HEK293 (cell line): ENCODE data around the gene SPIC.

Experiments used
- CTCF ChIA-PET: fragments of 350-600 bp; formaldehyde crosslinking; extraction: SDS; loops from one replicate; lab custom pipeline; 2021; ENCODE audit warnings: antibody characterized with exemption; lab: Yijun Ruan, JAX
- POLR2A ChIA-PET: fragments of 300-600 bp; formaldehyde crosslinking; extraction: SDS; loops from one replicate; lab custom pipeline; 2020; ENCODE audit warnings: antibody characterized with exemption, inconsistent platforms; lab: Yijun Ruan, JAX
- H3K27ac ChIP-seq: fragments of 200-500 bp; sonication (Bioruptor generic); 2 replicates; pipeline ENCODE4 v1.5.1; 2014; ENCODE audit warnings: low read depth, low read length, control low read depth, inconsistent platforms; ENCODE audit errors: extremely low read depth
- H3K36me3 ChIP-seq, 2 experiments: fragments of 200-500 bp in 1 of 2; sonication (Bioruptor generic) in 1 of 2; 1 replicate in 1 of 2; 2 replicates in 1 of 2; pipeline ENCODE4 v1.5.1; 2014 to 2017; ENCODE audit warnings: inconsistent platforms in 2 of 2, low read length in 2 of 2; ENCODE audit not compliant: control insufficient read depth in 2 of 2, insufficient read depth in 1 of 2
- H3K4me1 ChIP-seq: fragments of 200-500 bp; sonication (Bioruptor generic); 2 replicates; pipeline ENCODE4 v1.5.1; 2014; ENCODE audit warnings: mild to moderate bottlenecking, low read length, inconsistent platforms; ENCODE audit not compliant: control insufficient read depth, insufficient read depth
- H3K4me3 ChIP-seq: 2 replicates; pipeline ENCODE4 v1.5.1; 2011; ENCODE audit warnings: low read depth, mild to moderate bottlenecking, control low read depth, low read length, moderate library complexity
- H3K9me3 ChIP-seq: fragments of 200-500 bp; sonication (Bioruptor generic); 2 replicates; pipeline ENCODE4 v1.5.1; 2014; ENCODE audit warnings: low read depth, low read length, inconsistent platforms; ENCODE audit not compliant: control insufficient read depth, insufficient read depth
- BCL11B ChIP-seq: fragments of 450-650 bp; formaldehyde crosslinking; IDR thresholded peaks from 2 replicates; pipeline ENCODE4 v1.5.1; 2016; ENCODE audit warnings: low read depth, missing biosample characterization, missing genetic modification characterization
- FEZF1 ChIP-seq: fragments of 450-650 bp; formaldehyde crosslinking; IDR thresholded peaks from 2 replicates; pipeline ENCODE4 v1.5.1; 2016; ENCODE audit warnings: missing biosample characterization, missing genetic modification characterization
- KLF9 ChIP-seq: fragments of 450-650 bp; formaldehyde crosslinking; IDR thresholded peaks from 2 replicates; pipeline ENCODE4 v1.5.1; 2016; ENCODE audit warnings: missing biosample characterization, missing genetic modification characterization, low read depth
- ZNF16 ChIP-seq: fragments of 450-650 bp; formaldehyde crosslinking; IDR thresholded peaks from 2 replicates; pipeline ENCODE4 v1.5.1; 2016; ENCODE audit warnings: low read depth, missing biosample characterization, missing genetic modification characterization
- ZNF184 ChIP-seq: fragments of 450-650 bp; IDR thresholded peaks from 2 replicates; pipeline ENCODE4 v1.5.1; 2018; ENCODE audit warnings: missing biosample characterization, mild to moderate bottlenecking, missing genetic modification characterization
- ZNF350 ChIP-seq: fragments of 450-650 bp; formaldehyde crosslinking; IDR thresholded peaks from 2 replicates; pipeline ENCODE4 v1.5.0; 2017; ENCODE audit warnings: missing biosample characterization, mild to moderate bottlenecking, missing genetic modification characterization
- ZNF404 ChIP-seq: fragments of 450-650 bp; formaldehyde crosslinking; IDR thresholded peaks from 2 replicates; pipeline ENCODE4 v1.5.1; 2017; ENCODE audit warnings: missing biosample characterization, missing genetic modification characterization
- ZNF513 ChIP-seq: fragments of 450-650 bp; IDR thresholded peaks from 2 replicates; pipeline ENCODE4 v1.5.1; 2018; ENCODE audit warnings: missing biosample characterization, missing genetic modification characterization
- ZNF518A ChIP-seq: fragments of 450-650 bp; formaldehyde crosslinking; conservative IDR thresholded peaks from 2 replicates; pipeline ENCODE4 v1.5.1; 2016; ENCODE audit warnings: low read depth, missing biosample characterization, missing genetic modification characterization
- ZNF530 ChIP-seq: fragments of 450-650 bp; formaldehyde crosslinking; IDR thresholded peaks from 2 replicates; pipeline ENCODE4 v1.5.1; 2016; ENCODE audit warnings: low read depth, missing biosample characterization, missing genetic modification characterization
- ZNF548 ChIP-seq: fragments of 450-650 bp; formaldehyde crosslinking; IDR thresholded peaks from 2 replicates; pipeline ENCODE4 v1.5.1; 2016; ENCODE audit warnings: missing biosample characterization, missing genetic modification characterization
- ZNF549 ChIP-seq: fragments of 450-650 bp; IDR thresholded peaks from 2 replicates; pipeline ENCODE4 v1.5.1; 2018; ENCODE audit warnings: missing biosample characterization, missing genetic modification characterization, mild to moderate bottlenecking, inconsistent platforms, moderate library complexity
- ZNF555 ChIP-seq: fragments of 450-650 bp; formaldehyde crosslinking; conservative IDR thresholded peaks from 2 replicates; pipeline ENCODE4 v1.5.1; 2017; ENCODE audit warnings: missing biosample characterization, mild to moderate bottlenecking, missing genetic modification characterization, inconsistent platforms
- ZNF624 ChIP-seq: fragments of 450-650 bp; formaldehyde crosslinking; IDR thresholded peaks from 2 replicates; pipeline ENCODE4 v1.5.1; 2017; ENCODE audit warnings: missing biosample characterization, missing genetic modification characterization
- ZNF626 ChIP-seq: fragments of 450-650 bp; sonication (Bioruptor Pico); formaldehyde crosslinking; IDR thresholded peaks from 2 replicates; pipeline ENCODE4 v1.5.1; 2018; ENCODE audit warnings: missing biosample characterization, missing genetic modification characterization, inconsistent platforms
- ZNF658 ChIP-seq: fragments of 450-650 bp; formaldehyde crosslinking; IDR thresholded peaks from 2 replicates; pipeline ENCODE4; 2016; ENCODE audit warnings: missing biosample characterization, missing genetic modification characterization
- ZNF660 ChIP-seq: fragments of 450-650 bp; IDR thresholded peaks from 2 replicates; pipeline ENCODE4 v1.5.1; 2018; ENCODE audit warnings: missing biosample characterization, mild to moderate bottlenecking, missing genetic modification characterization
- ZNF747 ChIP-seq: fragments of 450-650 bp; formaldehyde crosslinking; IDR thresholded peaks from 2 replicates; pipeline ENCODE4 v1.5.1; 2016; ENCODE audit warnings: missing biosample characterization, missing genetic modification characterization
- ZNF791 ChIP-seq: fragments of 450-650 bp; formaldehyde crosslinking; IDR thresholded peaks from 2 replicates; pipeline ENCODE4 v1.5.1; 2016; ENCODE audit warnings: missing biosample characterization, missing genetic modification characterization
- ZXDB ChIP-seq: fragments of 450-650 bp; formaldehyde crosslinking; IDR thresholded peaks from 2 replicates; pipeline ENCODE4 v1.5.1; 2016; ENCODE audit warnings: missing biosample characterization, missing genetic modification characterization
- TF ChIP-seq, protein P1 (sequence below): fragments of 450-650 bp; formaldehyde crosslinking; IDR thresholded peaks from 2 replicates; pipeline ENCODE4 v1.5.1; 2016; ENCODE audit warnings: missing biosample characterization, missing genetic modification characterization, low read depth
- TF ChIP-seq, protein P2 (sequence below): fragments of 450-650 bp; formaldehyde crosslinking; IDR thresholded peaks from 2 replicates; pipeline ENCODE4 v1.5.1; 2017; ENCODE audit warnings: missing biosample characterization, missing genetic modification characterization
- TF ChIP-seq, protein P3 (sequence below): fragments of 450-650 bp; formaldehyde crosslinking; IDR thresholded peaks from 2 replicates; pipeline ENCODE4 v1.5.1; 2016; ENCODE audit warnings: missing biosample characterization, missing genetic modification characterization

The SPIC gene

GRCh38 chr12:101474248-101474647 lies 888 bp upstream of the SPIC start:
- H3K9me3 ChIP-seq: no peaks in the 10 kb centered on the region
- TF ChIP-seq ZNF555 (tag by site-specific recombination): no peak
- TF ChIP-seq ZNF530 (tag by site-specific recombination): no peak
- no peak for TF ChIP-seq ZNF791 (tag by site-specific recombination)
- TF ChIP-seq ZNF660 (tag by site-specific recombination): no peak
- no peak for TF ChIP-seq ZNF549 (tag by site-specific recombination)
- no peak for TF ChIP-seq ZNF513
- TF ChIP-seq ZNF747: no peak
- no peak for TF ChIP-seq ZNF624 (tag by site-specific recombination)
- ChIA-PET CTCF (interaction anchor here (0.6 to 1.2 kb wide), 2 partner anchors 21 to 150 kb away, joined by 3 read pairs; no protein-coding TSS in a partner anchor), POLR2A (no interaction called here)
- H3K4me3 ChIP-seq: no peak overlapping the region
- H3K36me3 ChIP-seq: no peaks in the 10 kb centered on the region
- no peak overlapping the region for H3K27ac ChIP-seq
- H3K4me1 ChIP-seq: no peaks in the 10 kb centered on the region

DNA sequence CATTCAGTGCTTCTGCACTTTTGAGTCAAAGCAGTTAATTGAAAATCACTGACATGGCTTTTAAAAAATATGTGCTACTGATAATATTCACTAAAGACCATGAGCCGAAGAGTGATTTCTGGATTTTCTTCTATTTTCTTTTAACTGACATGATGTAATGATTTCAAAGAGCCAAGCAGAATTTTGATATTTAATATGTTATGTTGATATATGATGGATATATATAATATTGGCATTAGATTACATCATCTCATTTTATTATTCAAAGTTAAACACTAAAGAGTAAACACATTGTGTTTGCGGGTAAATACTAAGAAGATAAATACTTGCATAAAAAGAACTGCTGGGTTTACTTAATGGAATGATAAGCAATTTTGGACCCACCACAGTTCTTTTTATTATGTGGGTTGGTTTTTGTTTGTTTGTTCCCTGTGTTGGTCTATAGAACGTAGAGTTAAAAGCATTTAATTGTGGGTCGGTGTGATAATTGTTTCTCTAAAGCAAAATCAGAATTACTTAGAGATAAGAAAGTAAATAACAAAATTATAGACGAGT lies 692 bp downstream of the SPIC start:
- POLR2A ChIA-PET: no interaction called here
- Histone ChIP-seq H3K27ac (no peak overlapping the region), H3K4me1 (no peaks in the 10 kb centered on the region), H3K36me3 (no peaks in the 10 kb centered on the region), H3K9me3 (no peaks in the 10 kb centered on the region)
- CTCF ChIA-PET: no interaction called here
- no peak for TF ChIP-seq FEZF1 (tag by site-specific recombination)
- TF ChIP-seq, protein P1, sequence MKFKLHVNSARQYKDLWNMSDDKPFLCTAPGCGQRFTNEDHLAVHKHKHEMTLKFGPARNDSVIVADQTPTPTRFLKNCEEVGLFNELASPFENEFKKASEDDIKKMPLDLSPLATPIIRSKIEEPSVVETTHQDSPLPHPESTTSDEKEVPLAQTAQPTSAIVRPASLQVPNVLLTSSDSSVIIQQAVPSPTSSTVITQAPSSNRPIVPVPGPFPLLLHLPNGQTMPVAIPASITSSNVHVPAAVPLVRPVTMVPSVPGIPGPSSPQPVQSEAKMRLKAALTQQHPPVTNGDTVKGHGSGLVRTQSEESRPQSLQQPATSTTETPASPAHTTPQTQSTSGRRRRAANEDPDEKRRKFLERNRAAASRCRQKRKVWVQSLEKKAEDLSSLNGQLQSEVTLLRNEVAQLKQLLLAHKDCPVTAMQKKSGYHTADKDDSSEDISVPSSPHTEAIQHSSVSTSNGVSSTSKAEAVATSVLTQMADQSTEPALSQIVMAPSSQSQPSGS (tag by site-specific recombination): peak; percentile 73
- TF ChIP-seq, all 188 proteins: peak for 1
- H3K4me3 ChIP-seq: no peak overlapping the region

GRCh38 chr12:101480849-101481248 lies 5.7 kb downstream of the SPIC start:
- Histone ChIP-seq H3K36me3 (no peaks in the 10 kb centered on the region), H3K4me1 (no peaks in the 10 kb centered on the region), H3K9me3 (no peaks in the 10 kb centered on the region), H3K27ac (no peak overlapping the region), H3K4me3 (no peak overlapping the region)
- ChIA-PET CTCF (interaction anchor here (1.7 kb wide), 1 partner anchor 9 kb away, joined by 4 read pairs; no protein-coding TSS in a partner anchor), POLR2A (no interaction called here)
- no peak for TF ChIP-seq ZXDB
- no peak for TF ChIP-seq ZNF350 (tag by site-specific recombination)
- TF ChIP-seq ZNF626: no peak
- TF ChIP-seq, protein P2, sequence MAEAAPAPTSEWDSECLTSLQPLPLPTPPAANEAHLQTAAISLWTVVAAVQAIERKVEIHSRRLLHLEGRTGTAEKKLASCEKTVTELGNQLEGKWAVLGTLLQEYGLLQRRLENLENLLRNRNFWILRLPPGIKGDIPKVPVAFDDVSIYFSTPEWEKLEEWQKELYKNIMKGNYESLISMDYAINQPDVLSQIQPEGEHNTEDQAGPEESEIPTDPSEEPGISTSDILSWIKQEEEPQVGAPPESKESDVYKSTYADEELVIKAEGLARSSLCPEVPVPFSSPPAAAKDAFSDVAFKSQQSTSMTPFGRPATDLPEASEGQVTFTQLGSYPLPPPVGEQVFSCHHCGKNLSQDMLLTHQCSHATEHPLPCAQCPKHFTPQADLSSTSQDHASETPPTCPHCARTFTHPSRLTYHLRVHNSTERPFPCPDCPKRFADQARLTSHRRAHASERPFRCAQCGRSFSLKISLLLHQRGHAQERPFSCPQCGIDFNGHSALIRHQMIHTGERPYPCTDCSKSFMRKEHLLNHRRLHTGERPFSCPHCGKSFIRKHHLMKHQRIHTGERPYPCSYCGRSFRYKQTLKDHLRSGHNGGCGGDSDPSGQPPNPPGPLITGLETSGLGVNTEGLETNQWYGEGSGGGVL (tag by site-specific recombination): no peak
- no peak for TF ChIP-seq ZNF184 (tag by site-specific recombination)
- TF ChIP-seq ZNF16 (tag by site-specific recombination): no peak
- no peak for TF ChIP-seq ZNF404
- TF ChIP-seq ZNF518A: no peak
- TF ChIP-seq, protein P3, sequence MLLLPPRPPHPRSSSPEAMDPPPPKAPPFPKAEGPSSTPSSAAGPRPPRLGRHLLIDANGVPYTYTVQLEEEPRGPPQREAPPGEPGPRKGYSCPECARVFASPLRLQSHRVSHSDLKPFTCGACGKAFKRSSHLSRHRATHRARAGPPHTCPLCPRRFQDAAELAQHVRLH: no peak
- TF ChIP-seq ZNF658 (tag by site-specific recombination): no peak
- TF ChIP-seq BCL11B (tag by site-specific recombination): no peak
- TF ChIP-seq KLF9: no peak
- TF ChIP-seq ZNF548 (tag by site-specific recombination): no peak
